Measurements from ENCODE around the gene NOL4L.

NOL4L gene

GRCh38 chr20:32527447-32528055 lies 57.6 kb downstream of the NOL4L start:
- in situ Hi-C loops (cut with MboI; ENCODE audit: low sequenced_read_pairs) = no loop called here

DNA sequence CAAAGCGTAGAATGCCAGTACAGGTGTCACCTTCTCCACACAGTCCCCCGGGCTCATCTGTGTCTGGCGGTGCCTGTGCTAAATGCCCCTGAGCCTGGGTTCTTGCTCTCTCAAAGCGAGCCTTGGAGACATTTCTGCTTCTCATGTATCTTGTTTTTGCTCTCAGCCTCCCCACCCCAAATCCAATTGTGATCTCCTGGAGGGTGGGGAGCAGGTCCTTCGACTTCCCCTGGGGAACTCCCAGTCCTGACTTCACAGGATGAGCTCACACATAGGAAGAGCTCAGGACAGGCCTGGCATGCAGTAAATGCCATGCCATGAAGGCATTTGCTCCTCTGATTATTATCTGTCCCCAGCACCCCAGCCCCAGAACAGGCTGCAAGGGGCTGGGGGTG lies 58.1 kb downstream of the NOL4L start:
- in situ Hi-C loops (cut with MboI; ENCODE audit: low sequenced_read_pairs) = no loop called here

DNA sequence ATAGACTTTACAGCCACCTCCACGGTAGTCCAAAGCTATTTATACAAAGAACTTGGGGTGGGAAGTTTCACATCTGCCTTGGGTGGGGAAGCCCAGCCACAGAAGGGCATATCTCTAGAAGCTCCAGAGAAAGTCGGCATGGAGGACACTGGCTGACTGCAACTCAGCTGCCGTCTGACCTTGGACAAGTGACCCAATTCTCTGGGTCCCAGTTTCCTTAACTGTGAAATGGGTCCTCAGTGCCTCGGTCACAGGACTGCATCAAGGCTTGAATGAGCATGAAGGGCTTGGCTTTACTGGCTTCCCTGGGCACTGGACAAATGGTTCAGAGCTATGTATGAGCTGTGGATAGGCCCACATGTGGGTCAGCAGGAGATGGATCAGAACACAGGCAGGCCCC lies 58.6 kb downstream of the NOL4L start:
- in situ Hi-C loops (cut with MboI; ENCODE audit: low sequenced_read_pairs) = no loop called here

GRCh38 chr20:32526125-32526524 lies 59.0 kb downstream of the NOL4L start:
- in situ Hi-C loops (cut with MboI; ENCODE audit: low sequenced_read_pairs) = no loop called here

DNA sequence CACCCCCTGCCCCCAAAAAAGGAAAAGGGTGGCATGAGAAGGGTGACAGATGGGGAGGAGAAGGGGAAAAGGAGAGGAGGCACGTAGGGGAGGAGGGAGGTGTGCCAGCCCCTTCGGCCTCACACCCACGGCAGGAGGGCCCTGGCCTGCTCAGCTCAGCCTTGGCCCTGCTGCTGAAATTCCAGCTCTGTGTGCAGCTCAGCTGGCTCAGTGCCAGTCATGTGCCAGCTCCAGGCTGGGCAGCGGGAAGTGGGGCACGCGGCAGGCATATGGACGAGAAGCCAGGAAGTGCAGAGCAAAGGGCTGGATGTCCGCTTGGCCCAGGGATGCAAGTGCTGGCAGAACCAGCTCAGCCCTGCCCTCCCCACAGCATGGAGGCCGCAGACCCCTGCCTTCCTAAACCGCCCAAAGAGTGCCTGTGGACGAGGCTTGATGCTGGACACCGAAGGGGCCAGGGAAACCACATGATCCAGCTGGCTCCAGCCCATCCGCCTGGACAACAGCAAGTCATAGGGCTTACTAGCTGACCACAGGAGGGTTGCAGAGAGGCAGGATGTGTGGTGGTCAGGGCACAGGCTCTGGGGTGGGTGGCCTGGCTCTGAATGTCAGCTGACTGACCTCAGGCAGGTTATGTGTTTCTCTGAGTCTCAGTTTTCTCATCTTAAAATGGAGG lies 60.2 kb downstream of the NOL4L start:
- in situ Hi-C loops (cut with MboI; ENCODE audit: low sequenced_read_pairs) = no loop called here

GRCh38 chr20:32523613-32524213 lies 61.4 kb downstream of the NOL4L start:
- in situ Hi-C loops (cut with MboI; ENCODE audit: low sequenced_read_pairs) = no loop called here

- in situ Hi-C loops (cut with MboI; ENCODE audit: low sequenced_read_pairs) = no loop called here
Measured at GRCh38 chr20:32522776-32523612, 62.1 kb downstream of the NOL4L start.

DNA sequence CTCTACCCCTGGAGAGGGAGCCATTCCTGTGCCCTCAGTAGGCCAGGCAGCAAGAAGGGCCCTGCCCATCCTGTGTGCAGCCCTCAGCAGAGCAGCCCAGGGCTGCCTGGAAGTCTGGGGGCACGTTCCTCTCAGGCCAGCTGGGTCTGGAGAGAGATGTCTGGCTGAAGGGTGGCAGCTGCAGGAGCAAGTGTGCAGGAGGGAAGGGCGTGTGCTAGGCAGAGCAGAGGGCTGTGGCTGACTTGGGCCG lies 62.7 kb downstream of the NOL4L start:
- in situ Hi-C loops (cut with MboI; ENCODE audit: low sequenced_read_pairs) = no loop called here

GRCh38 chr20:32521780-32522525 lies 63.2 kb downstream of the NOL4L start:
- in situ Hi-C loops (cut with MboI; ENCODE audit: low sequenced_read_pairs) = no loop called here

GRCh38 chr20:32520927-32521203 lies 64.3 kb downstream of the NOL4L start:
- in situ Hi-C loops (cut with MboI; ENCODE audit: low sequenced_read_pairs) = no loop called here

DNA sequence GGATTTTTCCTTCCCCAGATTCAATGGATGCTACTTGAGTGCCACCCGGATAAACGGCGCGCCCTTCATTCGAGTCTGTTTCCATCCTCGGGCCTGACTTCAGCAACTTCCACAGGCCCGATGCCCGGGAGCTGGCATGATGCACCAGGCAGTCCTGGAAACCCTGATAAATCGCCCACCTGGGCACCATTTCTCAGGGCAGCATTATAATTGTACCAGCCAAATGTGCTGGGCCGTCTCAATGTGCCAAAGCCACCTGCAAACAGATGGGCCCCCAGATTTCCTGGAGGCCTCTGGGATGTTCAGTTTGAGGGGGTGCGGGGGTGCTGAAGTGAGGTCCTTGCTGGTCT lies 65.8 kb downstream of the NOL4L start:
- in situ Hi-C loops (cut with MboI; ENCODE audit: low sequenced_read_pairs) = loop anchor here (5.0 kb wide), 1 partner anchor 133 kb away; no protein-coding TSS in a partner anchor

GRCh38 chr20:32518593-32519380 lies 66.3 kb downstream of the NOL4L start:
- in situ Hi-C loops (cut with MboI; ENCODE audit: low sequenced_read_pairs) = loop anchor here (5.0 kb wide), 1 partner anchor 134 kb away; no protein-coding TSS in a partner anchor

DNA sequence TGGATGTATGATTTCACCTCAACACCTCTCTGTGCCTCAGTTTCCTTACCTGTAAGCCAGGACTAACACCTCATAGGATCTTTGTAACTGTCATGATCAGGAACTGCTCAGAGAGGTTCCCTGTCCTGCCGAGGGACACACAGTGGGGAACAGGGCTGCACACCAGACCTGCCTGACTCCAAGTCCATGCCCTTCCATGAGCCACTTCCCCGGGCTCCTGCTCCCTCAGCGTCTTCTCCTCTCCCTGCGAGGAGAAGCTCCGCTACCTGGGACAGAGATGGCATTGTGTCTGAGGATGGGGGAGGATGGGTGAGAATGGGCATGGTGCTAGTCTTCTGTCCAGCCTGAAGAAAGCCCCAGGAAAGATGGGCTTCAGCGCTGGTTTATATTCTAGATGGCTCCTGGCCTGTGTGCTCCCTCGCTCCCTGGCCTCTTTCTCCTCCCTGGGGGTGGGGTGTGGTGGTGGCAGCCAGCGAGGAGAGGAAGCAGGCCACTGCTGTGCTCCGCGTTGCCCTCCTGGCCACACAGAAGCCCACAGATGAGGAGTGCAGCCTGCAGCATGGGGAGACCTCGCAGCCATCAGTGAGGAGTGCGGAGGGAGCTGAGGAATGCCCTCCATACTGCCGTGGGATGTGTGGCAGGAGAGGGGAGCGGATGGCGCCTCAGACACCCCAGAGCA lies 67.1 kb downstream of the NOL4L start:
- in situ Hi-C loops (cut with MboI; ENCODE audit: low sequenced_read_pairs) = loop anchor here (5.0 kb wide), 1 partner anchor 134 kb away; no protein-coding TSS in a partner anchor

- in situ Hi-C loops (cut with MboI; ENCODE audit: low sequenced_read_pairs) = loop anchor here (5.0 kb wide), 1 partner anchor 135 kb away; no protein-coding TSS in a partner anchor
Measured at GRCh38 chr20:32517518-32517873, 67.6 kb downstream of the NOL4L start.

DNA sequence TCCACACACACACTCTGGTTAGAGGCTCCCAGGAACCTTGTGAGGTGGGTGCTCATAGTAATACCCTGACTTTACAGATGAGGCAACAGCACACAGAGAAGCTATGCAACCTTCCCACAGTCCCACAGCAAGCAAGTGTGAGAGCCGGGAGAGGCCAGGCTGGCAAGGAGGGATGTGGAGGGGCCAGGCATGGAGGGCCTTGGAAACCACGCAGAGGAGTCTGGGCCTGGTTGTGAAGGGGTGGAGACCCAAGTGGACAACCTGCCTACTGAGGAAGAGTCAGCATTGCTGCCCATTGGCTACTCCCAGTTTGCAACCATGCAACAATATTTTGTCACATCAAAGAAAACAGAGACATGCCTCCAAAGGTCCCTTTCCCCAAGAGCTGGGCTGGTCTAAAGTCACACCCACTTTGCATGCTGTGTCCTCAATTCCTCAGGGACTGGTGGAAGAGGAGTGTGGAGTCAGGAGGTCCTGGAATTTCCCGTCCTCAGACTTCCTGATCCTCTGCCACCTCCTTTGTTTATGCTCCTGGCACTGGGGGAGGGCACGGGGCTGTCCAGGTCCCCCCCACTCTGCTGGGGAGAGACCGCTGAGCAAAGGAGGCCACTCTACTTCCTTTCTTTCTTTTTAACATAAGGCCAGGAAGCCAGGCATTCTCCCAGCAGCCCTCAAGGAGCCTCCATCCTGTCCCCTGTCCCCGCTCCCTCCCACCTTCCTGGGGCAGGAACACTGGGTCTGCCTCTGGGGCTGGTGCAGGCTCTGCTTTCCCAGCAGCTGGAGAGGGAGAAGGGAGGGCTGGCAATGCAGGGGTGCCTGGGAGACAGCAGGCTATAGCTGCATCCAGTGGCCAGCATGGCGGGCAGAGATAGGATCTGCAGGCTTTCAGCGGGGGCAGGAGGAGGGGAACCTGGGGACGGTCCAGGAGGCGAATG lies 68.3 kb downstream of the NOL4L start:
- in situ Hi-C loops (cut with MboI; ENCODE audit: low sequenced_read_pairs) = loop anchor here (5.0 kb wide), 1 partner anchor 135 kb away; no protein-coding TSS in a partner anchor

DNA sequence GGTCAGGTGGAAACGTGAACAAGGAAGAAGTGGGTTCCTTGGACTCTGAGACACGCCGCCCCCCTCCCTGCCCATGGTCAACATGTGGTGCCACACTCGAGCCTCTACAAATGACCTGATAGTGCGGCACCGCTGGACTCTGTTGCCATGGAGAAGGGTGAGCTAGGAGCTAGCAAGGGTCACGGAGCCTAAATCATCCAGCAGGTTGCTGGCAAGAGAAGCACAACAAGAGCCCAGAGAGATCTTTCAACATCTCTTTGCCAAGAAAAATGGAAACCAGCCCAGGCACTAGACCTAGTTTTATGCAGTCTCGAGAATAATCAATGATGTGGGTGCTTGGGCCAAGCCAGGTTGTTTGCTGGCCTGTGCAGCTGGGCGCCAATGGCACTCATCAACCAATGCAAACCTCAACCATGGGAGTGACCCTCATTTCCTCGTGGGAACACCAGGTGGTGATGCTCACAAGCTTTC lies 69.5 kb downstream of the NOL4L start:
- in situ Hi-C loops (cut with MboI; ENCODE audit: low sequenced_read_pairs) = loop anchor here (5.0 kb wide), 1 partner anchor 137 kb away; no protein-coding TSS in a partner anchor

DNA sequence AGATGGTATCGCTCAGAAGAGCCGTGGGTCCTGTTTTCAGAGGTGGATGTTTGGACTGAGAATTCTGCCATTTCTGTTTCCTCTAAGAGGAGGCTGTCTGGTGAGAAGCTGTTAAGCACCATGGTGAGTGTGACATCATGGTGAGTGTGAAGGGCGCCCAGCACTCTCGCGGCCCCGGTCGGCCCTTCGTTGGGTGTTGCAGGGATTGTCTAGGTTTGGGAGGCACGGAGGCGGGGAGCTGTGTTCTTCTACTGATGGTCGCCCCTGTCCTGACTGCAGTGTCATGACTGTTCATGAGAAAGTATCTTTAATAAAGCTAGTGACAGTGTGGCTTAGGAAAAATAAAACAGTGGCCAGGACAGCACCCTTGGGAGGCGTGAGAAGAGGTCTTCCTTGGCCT lies 70.4 kb downstream of the NOL4L start:
- in situ Hi-C loops (cut with MboI; ENCODE audit: low sequenced_read_pairs) = loop anchor here (5.0 kb wide), 1 partner anchor 138 kb away; no protein-coding TSS in a partner anchor

DNA sequence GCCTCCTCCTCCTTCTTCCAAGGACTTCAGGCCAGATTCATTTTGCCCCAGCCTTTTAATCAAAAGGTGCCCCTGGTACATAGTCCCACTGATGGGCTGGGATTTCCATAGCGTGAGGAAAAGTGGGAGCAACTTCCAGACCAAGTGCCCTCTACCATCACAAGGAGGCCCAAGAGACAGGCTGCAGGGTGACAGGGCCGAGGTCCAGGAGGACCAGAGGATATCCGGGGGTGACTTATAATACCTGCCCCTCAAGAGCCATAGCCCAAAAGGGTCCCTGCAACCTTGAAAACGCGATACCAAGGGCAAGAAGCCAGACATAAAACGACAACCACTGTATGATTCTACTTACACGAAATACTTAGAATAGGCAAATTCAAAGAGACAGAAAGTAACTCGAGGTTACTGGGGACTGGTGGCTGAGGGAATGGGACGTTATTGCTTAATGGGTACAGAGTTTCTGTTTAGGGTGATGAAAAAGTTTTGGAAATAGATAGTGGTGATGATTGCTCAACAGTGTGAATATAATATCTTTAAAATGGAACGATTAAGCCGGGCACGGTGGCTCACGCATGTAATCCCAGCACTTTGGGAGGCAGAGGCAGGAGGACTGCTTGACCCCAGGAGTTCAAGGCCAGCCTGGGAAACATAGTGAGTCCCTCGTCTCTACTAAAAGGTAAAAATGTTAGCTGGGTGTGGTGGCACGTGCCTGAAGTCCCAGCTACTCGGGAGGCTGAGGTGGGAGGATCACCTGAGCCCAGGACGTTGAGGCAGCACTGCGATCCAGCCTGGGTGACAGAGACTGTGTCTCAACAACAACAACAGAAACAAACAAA lies 71.9 kb downstream of the NOL4L start:
- in situ Hi-C loops (cut with MboI; ENCODE audit: low sequenced_read_pairs) = no loop called here

All from HL-60/S4 (cell line).